Measurements from ENCODE around the gene PTMS. TPM values are rescaled to one million over a fixed set of nuclear protein-coding genes. Genes with fewer than 3 reads are reported as not detected.

PTMS gene
- total RNA-seq, 2 donors from 2014 or later: 164 to 189 TPM

DNA sequence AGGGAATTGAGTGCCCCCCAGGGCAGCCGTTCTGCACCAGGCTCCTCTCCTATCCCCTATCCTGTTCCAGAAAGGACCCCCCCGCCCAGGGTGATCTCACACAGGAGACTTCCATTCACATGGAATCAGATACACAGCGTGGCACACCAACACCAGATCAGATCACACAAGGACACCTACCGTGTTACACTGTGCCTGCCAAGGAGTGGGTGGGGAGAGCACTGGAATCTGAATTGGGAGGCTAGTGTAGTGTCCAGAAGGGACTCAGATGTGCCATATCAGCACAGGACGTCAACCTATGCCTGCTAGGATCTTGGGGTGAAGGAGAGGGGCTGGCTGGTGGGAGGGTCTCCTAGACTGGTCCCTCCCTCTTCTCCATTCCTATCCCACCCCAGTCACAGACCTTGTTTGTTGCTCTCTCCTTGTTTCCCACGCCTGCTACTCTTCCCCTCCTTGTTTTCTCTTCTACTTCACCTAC is 2.3 kb downstream of the PTMS start:
- intact Hi-C loops (cut with DNase I): no loop called here
- ATAC-seq (no peak), DNase-seq (no peak)

DNA sequence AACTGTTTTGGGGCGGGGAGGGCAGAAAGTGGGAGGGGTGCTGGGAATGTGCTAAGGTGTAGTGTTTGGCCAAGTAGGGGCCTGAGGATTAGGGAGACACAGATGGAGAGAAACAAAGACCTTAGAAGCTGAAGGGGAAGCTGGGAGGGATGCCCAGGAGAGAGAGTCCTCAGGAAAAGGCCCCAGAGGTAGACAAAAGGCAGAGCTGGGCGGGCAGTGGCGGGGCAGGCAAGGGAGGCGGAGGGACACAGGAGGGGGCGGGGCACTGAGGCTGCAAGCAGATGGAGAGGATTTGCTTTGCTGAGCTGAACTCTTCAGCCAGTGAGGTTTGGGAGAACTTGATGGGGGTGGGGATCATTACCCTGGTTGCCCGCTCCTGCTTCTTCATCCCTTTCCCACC is 2.8 kb downstream of the PTMS start:
- no peak for ATAC-seq
- intact Hi-C loops (cut with DNase I): no loop called here
- no peak for DNase-seq

DNA sequence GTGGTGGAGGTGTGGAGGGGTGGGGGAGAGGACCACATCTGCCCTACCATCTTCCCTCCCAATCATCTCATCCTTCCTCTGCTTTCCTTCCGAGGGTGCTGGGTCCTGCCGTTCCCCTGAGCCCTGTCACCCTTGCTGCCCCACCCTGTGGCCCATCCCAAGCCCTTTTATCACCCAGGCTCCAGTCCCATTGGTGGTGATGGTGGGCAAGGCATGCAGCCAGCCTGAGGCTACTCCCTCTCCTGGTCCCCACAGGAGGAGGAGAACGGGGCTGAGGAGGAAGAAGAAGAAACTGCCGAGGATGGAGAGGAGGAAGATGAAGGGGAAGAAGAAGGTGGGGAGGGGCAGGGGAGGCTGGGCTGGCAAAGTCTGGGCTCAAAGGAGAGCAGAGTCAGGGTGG is 3.5 kb downstream of the PTMS start:
- intact Hi-C loops (cut with DNase I): no loop called here
- DNase-seq (no peak), ATAC-seq (no peak)

DNA sequence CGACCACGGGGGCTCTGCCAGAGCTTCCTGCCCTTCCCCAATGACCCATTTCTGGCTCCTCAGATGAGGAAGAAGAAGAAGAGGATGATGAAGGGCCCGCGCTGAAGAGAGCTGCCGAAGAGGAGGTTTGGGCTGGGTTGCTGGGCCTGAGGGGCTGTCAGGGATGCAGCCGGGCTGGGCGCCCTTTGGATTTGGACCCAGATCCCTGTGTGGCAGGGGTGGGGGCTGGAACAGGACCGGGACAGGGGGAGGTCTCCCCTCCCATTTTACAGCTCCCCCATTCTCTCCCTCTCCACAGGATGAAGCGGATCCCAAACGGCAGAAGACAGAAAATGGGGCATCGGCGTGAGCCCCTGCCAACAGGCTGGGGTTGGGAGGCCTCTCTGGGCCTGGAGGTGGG is 3.9 kb downstream of the PTMS start:
- no peak for ATAC-seq
- intact Hi-C loops (cut with DNase I): no loop called here
- no peak for DNase-seq

DNA sequence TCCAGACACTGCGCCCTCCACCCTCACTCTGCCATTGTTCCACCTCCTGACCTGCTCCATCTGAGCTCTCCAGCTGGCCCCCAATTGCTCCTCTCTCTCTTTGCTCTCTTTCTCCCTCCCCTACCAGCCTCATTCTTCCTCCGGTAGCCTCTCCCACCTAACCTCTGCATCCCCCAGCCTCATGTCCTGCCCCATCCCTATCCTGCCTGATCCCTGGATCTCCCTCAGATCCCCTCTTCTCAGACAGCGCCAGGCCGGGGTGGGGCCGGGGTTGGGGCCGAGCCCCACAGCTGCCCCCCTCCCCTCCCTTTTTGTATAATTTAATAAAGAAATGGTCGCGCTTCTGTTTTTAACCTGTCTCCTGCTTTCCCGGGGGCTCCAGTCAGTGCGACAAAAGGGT is 4.4 kb downstream of the PTMS start:
- ATAC-seq: no peak
- intact Hi-C loops (cut with DNase I): no loop called here
- no peak for DNase-seq

DNA sequence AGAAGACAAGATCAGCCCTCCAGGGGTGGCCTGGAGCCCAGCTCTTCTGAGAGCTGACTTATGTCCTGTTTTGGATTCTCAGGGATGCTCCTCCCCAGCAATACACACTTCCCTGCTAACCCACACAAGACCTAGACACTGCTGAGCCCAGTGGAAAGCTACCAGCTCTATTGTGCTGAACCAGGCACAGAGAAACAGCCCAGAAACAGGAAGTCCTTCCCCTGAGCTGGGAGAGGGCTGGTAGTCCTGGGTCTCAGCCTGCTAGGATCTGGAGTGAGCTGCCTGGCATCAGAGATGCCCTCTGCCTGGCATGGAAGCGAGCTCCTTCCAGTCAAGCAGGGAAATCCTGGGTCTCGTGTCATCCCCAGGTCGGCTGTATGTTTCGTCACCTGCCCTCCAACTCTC is 4.9 kb downstream of the PTMS start:
- intact Hi-C loops (cut with DNase I): no loop called here
- ATAC-seq: peak in 1 of 2 donors; percentile 6
- no peak for DNase-seq

DNA sequence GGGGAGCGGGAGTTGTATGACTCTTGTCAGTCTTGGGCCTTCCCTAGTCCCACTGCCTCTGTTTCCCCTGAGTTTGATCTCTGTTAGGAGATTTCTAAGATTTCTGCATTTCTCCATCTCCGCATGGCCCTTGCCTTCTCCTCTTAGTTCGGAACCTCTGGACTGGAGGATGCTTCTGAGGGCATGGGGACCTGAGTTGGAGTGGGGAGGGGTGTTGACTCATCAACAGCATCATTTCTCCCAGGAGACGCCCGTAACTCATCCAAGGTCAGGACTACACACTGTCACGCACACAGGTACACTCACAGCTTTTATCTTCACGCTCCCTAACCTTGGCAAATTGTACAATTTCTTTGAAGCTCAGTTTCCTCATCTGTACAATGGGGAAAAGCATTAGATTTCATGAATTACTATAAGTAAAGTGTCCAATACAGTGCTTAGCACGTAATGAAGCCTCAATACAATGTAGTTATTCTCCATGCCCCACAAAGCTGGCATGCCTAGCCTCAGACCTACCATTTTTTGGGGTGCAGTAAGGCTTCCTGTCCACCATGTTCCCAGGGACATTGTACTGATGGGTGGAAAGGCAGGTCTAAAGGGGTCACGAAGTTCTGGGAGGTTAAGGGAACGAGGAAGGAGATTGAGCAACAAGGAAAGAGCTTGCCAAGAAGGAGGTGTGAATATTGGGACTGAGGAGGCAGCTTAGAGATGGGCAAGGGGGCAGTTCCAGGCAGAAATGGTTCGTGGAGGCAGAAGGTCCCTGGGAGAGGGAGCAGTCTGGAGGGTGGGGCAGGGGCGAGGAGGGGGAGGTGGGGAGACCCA is 5.6 kb downstream of the PTMS start:
- ATAC-seq: peak in 1 of 2 donors; percentile 1
- no peak for DNase-seq
- intact Hi-C loops (cut with DNase I): no loop called here

DNA sequence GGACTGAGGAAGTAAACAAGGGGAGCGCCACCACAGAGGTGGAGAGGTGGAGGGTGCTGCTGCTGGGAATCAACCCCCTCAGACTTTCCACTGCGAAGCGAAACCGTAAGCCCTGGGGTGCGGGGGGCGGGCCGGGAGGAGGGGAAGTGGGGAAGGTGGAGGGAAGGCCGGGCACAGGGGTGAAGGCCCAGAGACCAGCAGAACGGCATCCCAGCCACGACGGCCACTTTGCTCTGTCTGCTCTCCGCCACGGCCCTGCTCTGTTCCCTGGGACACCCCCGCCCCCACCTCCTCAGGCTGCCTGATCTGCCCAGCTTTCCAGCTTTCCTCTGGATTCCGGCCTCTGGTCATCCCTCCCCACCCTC is 6.2 kb downstream of the PTMS start, which contains the start of gene LAG3:
Gene LAG3, plus strand, starts transcription at position 190 of the 365 bp plus-strand sequence. CDS start 333 bp downstream, outside the sequence.
- ATAC-seq: peak in 1 of 2 donors; percentile 3
- intact Hi-C loops (cut with DNase I): no loop called here
- DNase-seq: no peak

DNA sequence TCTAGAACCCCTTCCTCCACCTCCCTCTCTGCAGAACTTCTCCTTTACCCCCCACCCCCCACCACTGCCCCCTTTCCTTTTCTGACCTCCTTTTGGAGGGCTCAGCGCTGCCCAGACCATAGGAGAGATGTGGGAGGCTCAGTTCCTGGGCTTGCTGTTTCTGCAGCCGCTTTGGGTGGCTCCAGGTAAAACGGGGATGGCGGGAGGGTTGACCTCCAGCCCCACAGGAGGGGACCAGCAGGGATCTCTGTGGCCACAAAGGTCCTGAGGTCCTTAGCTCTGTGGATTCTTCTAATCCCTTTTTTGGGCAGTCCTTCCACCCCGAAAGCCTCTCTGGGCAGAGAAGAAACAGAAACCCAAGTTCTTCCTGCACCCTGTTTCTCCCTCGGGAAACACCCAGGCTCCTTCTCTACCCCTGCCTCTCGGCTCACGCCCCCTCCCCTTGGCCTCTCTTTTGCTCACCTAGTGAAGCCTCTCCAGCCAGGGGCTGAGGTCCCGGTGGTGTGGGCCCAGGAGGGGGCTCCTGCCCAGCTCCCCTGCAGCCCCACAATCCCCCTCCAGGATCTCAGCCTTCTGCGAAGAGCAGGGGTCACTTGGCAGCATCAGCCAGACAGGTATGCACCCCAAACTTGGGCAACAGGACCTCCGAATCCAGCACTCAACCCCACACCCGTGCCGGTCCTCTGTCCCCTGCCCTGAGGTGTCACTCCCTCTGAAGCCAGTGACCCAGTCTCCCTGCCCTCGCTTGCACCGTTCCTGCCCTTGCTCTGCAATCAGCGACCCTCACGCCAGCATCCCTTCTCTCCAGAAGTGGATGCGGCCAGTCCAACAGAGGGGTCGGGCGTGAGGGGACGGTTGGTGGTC is 6.8 kb downstream of the PTMS start:
- no peak for DNase-seq
- intact Hi-C loops (cut with DNase I): no loop called here
- no peak for ATAC-seq

DNA sequence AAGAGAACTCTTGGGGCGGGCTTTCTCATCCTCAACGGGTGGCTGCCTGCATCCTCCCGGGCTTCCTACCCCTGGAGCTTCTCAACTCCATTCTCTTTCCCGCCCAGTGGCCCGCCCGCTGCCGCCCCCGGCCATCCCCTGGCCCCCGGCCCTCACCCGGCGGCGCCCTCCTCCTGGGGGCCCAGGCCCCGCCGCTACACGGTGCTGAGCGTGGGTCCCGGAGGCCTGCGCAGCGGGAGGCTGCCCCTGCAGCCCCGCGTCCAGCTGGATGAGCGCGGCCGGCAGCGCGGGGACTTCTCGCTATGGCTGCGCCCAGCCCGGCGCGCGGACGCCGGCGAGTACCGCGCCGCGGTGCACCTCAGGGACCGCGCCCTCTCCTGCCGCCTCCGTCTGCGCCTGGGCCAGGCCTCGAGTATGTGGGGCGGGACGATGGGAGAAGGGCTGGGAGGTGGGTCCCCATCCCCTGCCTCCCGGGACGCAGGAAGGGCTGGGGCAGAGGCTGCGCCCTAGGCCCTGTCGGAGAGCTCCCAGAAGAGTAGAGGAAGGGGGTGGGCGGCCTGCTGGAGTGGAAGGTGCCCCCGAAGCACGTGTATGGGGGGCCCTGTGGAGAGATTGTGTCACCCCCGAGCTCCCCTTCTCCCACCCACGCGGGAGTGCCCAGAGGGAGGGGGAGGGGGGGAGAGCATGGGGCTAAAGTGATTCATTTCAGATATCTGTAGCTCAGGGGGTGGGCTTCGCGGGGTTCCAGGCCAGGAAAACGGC is 7.6 kb downstream of the PTMS start:
- DNase-seq: no peak
- ATAC-seq: no peak
- intact Hi-C loops (cut with DNase I): no loop called here

DNA sequence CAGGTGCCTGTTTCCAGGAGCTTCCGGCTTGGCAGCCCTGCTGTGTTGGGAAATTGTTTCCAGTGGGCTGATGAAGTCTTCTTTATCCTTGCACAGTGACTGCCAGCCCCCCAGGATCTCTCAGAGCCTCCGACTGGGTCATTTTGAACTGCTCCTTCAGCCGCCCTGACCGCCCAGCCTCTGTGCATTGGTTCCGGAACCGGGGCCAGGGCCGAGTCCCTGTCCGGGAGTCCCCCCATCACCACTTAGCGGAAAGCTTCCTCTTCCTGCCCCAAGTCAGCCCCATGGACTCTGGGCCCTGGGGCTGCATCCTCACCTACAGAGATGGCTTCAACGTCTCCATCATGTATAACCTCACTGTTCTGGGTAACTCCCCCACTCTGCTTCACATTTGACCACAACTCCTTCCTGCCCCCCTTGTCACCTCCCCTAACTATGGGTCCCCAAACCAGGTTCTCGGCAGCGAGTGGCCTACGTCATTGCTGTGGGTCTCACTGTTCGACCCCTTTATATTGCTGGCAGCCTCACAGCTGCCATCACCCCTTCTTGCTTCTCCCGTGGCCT is 8.4 kb downstream of the PTMS start:
- DNase-seq (no peak), ATAC-seq (no peak)
- intact Hi-C loops (cut with DNase I): loop anchor here (5.0 kb wide), 3 partner anchors 37 to 157 kb away; no protein-coding TSS in a partner anchor

DNA sequence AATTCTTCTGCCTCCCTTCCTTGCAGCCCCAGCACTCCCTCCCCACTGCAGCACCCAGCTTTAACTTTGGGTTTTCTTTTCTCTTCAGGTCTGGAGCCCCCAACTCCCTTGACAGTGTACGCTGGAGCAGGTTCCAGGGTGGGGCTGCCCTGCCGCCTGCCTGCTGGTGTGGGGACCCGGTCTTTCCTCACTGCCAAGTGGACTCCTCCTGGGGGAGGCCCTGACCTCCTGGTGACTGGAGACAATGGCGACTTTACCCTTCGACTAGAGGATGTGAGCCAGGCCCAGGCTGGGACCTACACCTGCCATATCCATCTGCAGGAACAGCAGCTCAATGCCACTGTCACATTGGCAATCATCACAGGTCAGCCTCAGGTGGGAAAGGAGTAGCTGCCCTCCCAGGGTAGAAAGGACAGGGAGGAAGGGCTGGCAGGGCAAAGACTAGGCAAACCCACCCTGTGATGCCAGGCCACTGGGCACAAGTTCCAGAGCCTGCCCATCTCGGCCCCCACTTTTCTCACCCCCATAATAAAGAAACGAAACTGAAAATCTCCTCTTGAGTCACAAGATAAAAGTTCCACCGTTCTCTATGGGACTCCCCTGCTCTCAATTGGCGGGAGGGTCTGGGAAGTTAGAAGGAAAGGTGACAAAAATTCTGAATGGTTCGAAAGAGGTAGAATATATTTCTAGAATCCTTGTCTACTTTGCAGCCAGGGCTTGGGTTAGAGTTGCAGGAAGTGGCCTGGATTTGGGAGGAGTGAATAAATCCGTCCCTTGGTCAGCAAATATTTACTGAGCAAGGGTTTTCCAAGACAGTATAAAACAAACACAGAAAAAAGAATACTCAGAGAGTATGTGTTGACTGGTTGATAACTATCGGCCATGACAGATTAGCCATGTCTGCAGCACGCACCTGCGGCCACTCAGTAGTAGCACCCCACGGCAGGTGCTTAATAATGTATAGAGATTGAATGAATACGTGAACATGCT is 9.3 kb downstream of the PTMS start:
- ATAC-seq (no peak), DNase-seq (no peak)
- intact Hi-C loops (cut with DNase I): loop anchor here (5.0 kb wide), 3 partner anchors 38 to 158 kb away; no protein-coding TSS in a partner anchor

DNA sequence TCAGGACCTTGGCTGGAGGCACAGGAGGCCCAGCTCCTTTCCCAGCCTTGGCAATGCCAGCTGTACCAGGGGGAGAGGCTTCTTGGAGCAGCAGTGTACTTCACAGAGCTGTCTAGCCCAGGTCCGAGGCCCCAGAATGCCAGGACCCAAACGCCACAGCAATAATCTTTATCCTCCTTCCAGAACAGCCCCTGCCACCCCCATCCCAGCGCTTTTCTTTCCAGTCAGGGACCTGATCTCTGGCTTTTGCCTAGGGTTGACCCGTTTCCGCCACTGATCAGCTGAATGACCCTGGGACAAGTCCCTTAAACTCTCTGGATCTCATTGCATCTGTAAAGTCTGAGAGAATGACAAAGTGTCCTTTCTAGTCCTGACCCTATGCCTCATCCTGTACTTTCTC is 11.2 kb downstream of the PTMS start:
- no peak for ATAC-seq
- intact Hi-C loops (cut with DNase I): loop anchor here (5.0 kb wide), 3 partner anchors 40 to 160 kb away; no protein-coding TSS in a partner anchor
- no peak for DNase-seq

DNA sequence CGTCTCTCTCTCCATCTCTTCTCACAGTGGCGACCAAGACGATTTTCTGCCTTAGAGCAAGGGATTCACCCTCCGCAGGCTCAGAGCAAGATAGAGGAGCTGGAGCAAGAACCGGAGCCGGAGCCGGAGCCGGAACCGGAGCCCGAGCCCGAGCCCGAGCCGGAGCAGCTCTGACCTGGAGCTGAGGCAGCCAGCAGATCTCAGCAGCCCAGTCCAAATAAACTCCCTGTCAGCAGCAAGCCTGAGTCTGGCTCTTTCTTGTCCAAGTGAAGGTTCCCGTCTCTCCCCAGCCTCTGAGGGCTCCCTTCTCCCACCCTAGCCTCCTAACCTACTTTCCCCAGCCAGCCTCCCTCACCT is 12.0 kb downstream of the PTMS start:
- intact Hi-C loops (cut with DNase I): loop anchor here (5.0 kb wide), 3 partner anchors 41 to 161 kb away; no protein-coding TSS in a partner anchor
- ATAC-seq (peak; percentile 48 to 63), DNase-seq (no peak)

DNA sequence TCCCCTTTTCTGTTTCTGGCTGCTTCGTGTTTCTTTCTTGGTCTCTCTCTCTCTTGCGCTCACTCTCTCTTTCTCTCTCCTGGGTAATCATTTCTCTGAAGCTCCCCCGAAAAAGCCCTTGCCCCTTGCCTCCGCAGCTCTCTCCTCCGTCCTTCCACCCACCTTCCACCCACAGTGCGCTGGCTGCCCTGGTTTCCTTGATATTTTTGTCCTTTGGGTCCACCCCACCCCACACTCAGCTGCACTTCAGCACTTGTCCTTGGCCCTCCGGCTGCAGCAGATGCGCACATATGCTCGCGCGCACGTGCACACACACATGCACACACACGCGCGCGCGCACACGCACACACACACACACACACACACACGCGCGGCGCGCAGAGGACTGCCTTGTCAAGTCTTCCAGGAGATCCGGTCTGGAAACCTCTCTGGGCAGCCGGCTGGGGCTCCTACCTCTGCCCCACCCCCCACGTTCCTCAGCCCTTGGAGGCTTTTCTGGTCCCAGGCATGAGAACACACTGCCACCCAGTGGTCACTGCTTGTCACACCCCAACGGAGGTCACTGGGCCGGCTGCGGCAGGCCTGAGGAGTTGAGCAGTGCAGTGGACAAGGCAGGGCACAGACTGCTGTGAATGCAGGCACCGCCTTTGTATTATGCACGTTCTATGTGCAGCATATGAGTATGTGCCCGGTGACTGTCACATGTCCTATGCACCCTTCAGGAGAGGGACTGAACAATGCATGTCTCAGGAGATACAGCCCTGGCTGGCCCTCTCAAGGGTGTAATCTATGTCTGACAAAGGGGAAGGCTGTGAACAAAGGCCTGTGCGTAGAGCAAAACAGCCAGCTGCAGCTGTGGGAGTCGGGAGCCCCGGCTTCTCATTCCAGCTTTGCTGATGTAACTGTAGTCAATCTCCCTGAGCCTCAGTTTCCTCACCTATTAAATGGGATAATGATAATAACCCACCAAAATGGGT is 12.7 kb downstream of the PTMS start:
- ATAC-seq: peak; percentile 95 to 96
- DNase-seq: peak; percentile 95
- intact Hi-C loops (cut with DNase I): loop anchor here (1.0 to 5.0 kb wide), 4 partner anchors 26 to 162 kb away; partner anchors contain the start of gene MLF2 (in 1 of the 2)

DNA sequence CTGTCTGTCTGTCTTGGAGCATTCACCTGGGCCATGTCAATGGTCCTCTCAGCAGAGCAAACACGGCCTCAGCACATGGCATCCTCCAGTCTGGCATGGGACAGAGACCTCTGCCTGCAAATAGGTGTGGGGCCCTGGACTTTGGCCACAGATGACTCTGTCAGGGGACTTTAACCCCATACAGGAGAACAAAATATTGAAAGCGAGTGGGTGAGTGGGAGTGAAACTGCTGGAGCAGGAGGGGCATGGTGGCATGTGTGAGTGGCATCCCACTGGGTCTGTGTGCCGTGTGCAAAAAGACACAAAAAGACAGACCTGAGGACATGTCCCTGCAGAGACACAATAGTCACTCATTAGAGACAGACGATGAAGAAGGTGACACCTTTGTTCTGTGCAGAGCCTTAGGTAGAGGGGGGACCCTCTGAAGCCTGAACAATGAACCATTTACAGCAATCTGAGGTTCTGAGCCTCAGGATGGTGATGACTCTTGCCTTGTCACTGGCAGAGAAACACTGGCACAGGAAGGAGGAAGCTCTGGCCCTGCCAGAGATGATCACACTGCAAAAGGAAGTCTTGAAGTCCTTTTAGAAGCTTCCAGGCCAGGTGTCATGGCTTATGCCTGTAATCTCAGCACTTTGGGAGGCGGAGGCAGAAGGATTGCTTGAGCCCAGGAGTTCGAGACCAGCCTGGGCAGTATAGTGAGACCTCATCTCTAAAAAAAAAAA is 13.7 kb downstream of the PTMS start:
- ATAC-seq: no peak
- intact Hi-C loops (cut with DNase I): loop anchor here (1.0 to 5.0 kb wide), 4 partner anchors 27 to 163 kb away; partner anchors contain the start of gene MLF2 (in 1 of the 2)

More for the DNA sequence above, 13.7 kb downstream of the PTMS start:
- DNase-seq: no peak

All from left cardiac atrium (tissue), 4 donors.